ENCODE measurements around the gene KCNMB4.

The KCNMB4 gene

GRCh38 chr12:70427611-70428010, 61.5 kb downstream of the KCNMB4 start:
- Histone ChIP-seq H3K79me2 (ENCODE audit: insufficient read depth, low read length) (no peaks in the 10 kb centered on the region), H4K20me1 (ENCODE audit: insufficient read depth, low read length, poor library complexity, severe bottlenecking) (no peaks in the 10 kb centered on the region), H3K9me3 (ENCODE audit: insufficient read depth, low read depth, low read length) (no peaks in the 10 kb centered on the region), H3K9me2 (replicated peaks; ENCODE audit: low read depth, low read length) (no peaks in the 10 kb centered on the region), H2AFZ (ENCODE audit: low read length) (no peak overlapping the region), H3F3A (ENCODE audit: low read depth) (no peaks in the 10 kb centered on the region), H3K27me3 (ENCODE audit: insufficient read depth, low read length, poor library complexity, severe bottlenecking) (no peaks in the 10 kb centered on the region), H3K4me1 (ENCODE audit: insufficient read depth, low read length, poor library complexity, severe bottlenecking) (no peaks in the 10 kb centered on the region), H3K9ac (ENCODE audit: low read depth, low read length, poor library complexity, severe bottlenecking) (no peak overlapping the region), H3K36me3 (ENCODE audit: insufficient read depth, low read length) (no peaks in the 10 kb centered on the region), H3K4me2 (ENCODE audit: low read depth, low read length, poor library complexity, severe bottlenecking) (no peak overlapping the region), H3K4me3 (ENCODE audit: low read length, poor library complexity, severe bottlenecking) (no peak overlapping the region)
- no peak for TF ChIP-seq CTCF (conservative IDR thresholded peaks at IDR 0.05; ENCODE audit: low read length)
- no peak for TF ChIP-seq EZH2phosphoT487 (IDR thresholded peaks at IDR 0.05; ENCODE audit: borderline replicate concordance)

GRCh38 chr12:70430400-70430799, 64.3 kb downstream of the KCNMB4 start:
- H3K27me3 ChIP-seq (ENCODE audit: insufficient read depth, low read length, poor library complexity, severe bottlenecking) = no peaks in the 10 kb centered on the region
- H3K36me3 ChIP-seq (ENCODE audit: insufficient read depth, low read length) = no peaks in the 10 kb centered on the region
- H2AFZ ChIP-seq (ENCODE audit: low read length) = no peak overlapping the region
- H3K79me2 ChIP-seq (ENCODE audit: insufficient read depth, low read length) = no peaks in the 10 kb centered on the region
- H3K9ac ChIP-seq (ENCODE audit: low read depth, low read length, poor library complexity, severe bottlenecking) = no peak overlapping the region
- H3K9me2 ChIP-seq (replicated peaks; ENCODE audit: low read depth, low read length) = no peaks in the 10 kb centered on the region
- TF ChIP-seq CTCF (conservative IDR thresholded peaks at IDR 0.05; ENCODE audit: low read length) (no peak), EZH2phosphoT487 (IDR thresholded peaks at IDR 0.05; ENCODE audit: borderline replicate concordance) (no peak)
- H3K4me2 ChIP-seq (ENCODE audit: low read depth, low read length, poor library complexity, severe bottlenecking) = no peak overlapping the region
- no peak overlapping the region for H3K4me3 ChIP-seq (ENCODE audit: low read length, poor library complexity, severe bottlenecking)
- H4K20me1 ChIP-seq (ENCODE audit: insufficient read depth, low read length, poor library complexity, severe bottlenecking) = no peaks in the 10 kb centered on the region
- no peaks in the 10 kb centered on the region for H3K4me1 ChIP-seq (ENCODE audit: insufficient read depth, low read length, poor library complexity, severe bottlenecking)
- no peaks in the 10 kb centered on the region for H3K9me3 ChIP-seq (ENCODE audit: insufficient read depth, low read depth, low read length)
- H3F3A ChIP-seq (ENCODE audit: low read depth) = no peaks in the 10 kb centered on the region

GRCh38 chr12:70436836-70437235, 70.7 kb downstream of the KCNMB4 start:
- Histone ChIP-seq H3K9me3 (ENCODE audit: insufficient read depth, low read depth, low read length) (no peaks in the 10 kb centered on the region), H3K4me2 (ENCODE audit: low read depth, low read length, poor library complexity, severe bottlenecking) (no peak overlapping the region), H3K4me3 (ENCODE audit: low read length, poor library complexity, severe bottlenecking) (no peak overlapping the region), H3K79me2 (ENCODE audit: insufficient read depth, low read length) (no peaks in the 10 kb centered on the region), H3K9ac (ENCODE audit: low read depth, low read length, poor library complexity, severe bottlenecking) (no peak overlapping the region), H3K36me3 (ENCODE audit: insufficient read depth, low read length) (no peaks in the 10 kb centered on the region), H2AFZ (ENCODE audit: low read length) (no peak overlapping the region), H3F3A (ENCODE audit: low read depth) (no peaks in the 10 kb centered on the region), H3K9me2 (replicated peaks; ENCODE audit: low read depth, low read length) (no peaks in the 10 kb centered on the region), H3K4me1 (ENCODE audit: insufficient read depth, low read length, poor library complexity, severe bottlenecking) (no peaks in the 10 kb centered on the region), H3K27me3 (ENCODE audit: insufficient read depth, low read length, poor library complexity, severe bottlenecking) (no peaks in the 10 kb centered on the region), H4K20me1 (ENCODE audit: insufficient read depth, low read length, poor library complexity, severe bottlenecking) (no peaks in the 10 kb centered on the region)
- TF ChIP-seq EZH2phosphoT487 (IDR thresholded peaks at IDR 0.05; ENCODE audit: borderline replicate concordance) (no peak), CTCF (conservative IDR thresholded peaks at IDR 0.05; ENCODE audit: low read length) (no peak)

Data from Loucy (cell line).